ENCODE data around the gene DHRS7C.
A peak's percentile ranks its signal among the peaks of the same experiment; 100 is the strongest.

Gene DHRS7C, protein sequence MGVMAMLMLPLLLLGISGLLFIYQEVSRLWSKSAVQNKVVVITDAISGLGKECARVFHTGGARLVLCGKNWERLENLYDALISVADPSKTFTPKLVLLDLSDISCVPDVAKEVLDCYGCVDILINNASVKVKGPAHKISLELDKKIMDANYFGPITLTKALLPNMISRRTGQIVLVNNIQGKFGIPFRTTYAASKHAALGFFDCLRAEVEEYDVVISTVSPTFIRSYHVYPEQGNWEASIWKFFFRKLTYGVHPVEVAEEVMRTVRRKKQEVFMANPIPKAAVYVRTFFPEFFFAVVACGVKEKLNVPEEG

DNA sequence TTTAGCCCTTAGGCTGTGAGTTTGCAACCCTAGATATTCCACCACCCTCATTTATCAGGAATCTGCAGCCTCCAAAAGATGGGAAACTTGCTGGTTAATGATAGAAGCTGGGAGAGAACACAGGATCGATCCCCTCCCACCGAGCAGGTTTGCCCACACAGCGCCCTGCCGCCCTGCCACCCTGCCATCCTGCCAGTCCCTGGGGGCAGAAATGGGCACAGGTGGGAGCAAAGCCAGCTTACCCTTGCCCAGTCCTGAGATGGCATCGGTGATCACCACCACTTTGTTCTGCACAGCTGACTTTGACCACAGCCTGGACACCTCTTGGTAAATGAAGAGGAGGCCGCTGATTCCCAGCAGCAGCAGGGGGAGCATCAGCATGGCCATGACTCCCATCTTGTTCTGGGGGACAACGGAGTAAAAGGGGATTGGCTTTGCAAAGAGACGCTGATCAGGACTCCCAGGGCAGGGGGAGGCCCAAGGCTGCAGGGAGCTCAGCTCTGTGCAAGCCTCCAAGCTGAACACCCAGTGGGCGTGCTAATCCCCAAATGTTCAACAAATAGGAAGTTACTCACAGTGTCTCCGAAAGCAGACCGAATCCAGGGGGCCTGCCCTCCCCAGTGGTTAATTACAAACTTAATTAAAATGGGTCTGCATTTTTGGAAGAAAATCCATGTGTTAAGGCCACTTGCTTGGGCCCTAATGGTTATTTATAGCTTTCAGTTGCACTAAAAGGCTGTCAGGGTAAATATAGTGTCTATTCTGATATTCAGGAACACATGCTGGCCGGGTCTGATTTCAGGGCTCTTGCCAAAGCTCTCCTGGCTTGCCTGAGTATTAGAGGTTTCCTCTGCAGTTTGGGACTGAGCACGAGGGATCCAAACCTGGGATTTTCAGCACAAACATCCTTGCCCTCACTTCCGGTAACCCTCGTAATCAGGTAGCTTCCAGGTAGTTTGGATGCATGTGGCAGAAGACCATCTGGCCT is at the start of gene DHRS7C:
Gene DHRS7C (minus strand): TSS at position 704 of the 988 bp plus-strand sequence. CDS start 308 bp downstream, at position 396.
- peaks cover 31% of the 10 kb centered on the region for H3K4me1 Mint-ChIP-seq
- H3K36me3 Mint-ChIP-seq (ENCODE audit: low read depth), result no peaks in the 10 kb centered on the region
- no peaks in the 10 kb centered on the region for H3K9me3 Mint-ChIP-seq
- peaks cover 21% of the 10 kb centered on the region for H3K27me3 Mint-ChIP-seq (ENCODE audit: low read depth, poor library complexity)
- no peak for DNase-seq
- H3K27ac Mint-ChIP-seq, result peak within 1 kb of the TSS; percentile 22
- H3K4me3 Mint-ChIP-seq, result no peak within 1 kb of the TSS
- TF ChIP-seq, protein P1, sequence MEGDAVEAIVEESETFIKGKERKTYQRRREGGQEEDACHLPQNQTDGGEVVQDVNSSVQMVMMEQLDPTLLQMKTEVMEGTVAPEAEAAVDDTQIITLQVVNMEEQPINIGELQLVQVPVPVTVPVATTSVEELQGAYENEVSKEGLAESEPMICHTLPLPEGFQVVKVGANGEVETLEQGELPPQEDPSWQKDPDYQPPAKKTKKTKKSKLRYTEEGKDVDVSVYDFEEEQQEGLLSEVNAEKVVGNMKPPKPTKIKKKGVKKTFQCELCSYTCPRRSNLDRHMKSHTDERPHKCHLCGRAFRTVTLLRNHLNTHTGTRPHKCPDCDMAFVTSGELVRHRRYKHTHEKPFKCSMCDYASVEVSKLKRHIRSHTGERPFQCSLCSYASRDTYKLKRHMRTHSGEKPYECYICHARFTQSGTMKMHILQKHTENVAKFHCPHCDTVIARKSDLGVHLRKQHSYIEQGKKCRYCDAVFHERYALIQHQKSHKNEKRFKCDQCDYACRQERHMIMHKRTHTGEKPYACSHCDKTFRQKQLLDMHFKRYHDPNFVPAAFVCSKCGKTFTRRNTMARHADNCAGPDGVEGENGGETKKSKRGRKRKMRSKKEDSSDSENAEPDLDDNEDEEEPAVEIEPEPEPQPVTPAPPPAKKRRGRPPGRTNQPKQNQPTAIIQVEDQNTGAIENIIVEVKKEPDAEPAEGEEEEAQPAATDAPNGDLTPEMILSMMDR (IDR thresholded peaks at IDR 0.05), result no peak

DNA sequence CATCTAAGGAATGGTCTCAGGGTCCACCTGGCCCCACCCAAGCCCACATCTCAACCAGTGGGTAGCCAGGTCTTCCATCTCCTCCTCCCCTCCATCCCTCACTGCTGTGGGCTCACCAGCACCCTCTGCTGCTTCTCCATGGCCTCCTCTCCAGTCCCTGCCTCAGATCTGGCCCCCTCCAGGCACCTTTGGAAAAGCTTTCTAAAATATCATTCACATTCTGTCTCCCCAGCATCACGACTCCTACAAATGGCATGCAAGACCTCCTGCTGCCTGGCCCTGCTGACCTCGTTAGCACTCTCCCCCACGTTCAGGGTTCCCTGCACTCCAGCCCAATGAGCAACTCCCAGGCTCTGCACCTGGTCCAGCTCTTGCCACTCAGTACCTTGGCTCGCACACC is 48.0 kb upstream of the DHRS7C start:
- peaks cover 19% of the 10 kb centered on the region for H3K27me3 Mint-ChIP-seq (ENCODE audit: low read depth, poor library complexity)
- no peaks in the 10 kb centered on the region for H3K36me3 Mint-ChIP-seq (ENCODE audit: low read depth)
- TF ChIP-seq, protein P1 (IDR thresholded peaks at IDR 0.05), result no peak
- H3K9me3 Mint-ChIP-seq, result no peaks in the 10 kb centered on the region
- H3K27ac Mint-ChIP-seq, result no peak overlapping the region
- peaks cover 54% of the 10 kb centered on the region for H3K4me1 Mint-ChIP-seq
- no peak for DNase-seq
- H3K4me3 Mint-ChIP-seq, result no peak overlapping the region

DNA sequence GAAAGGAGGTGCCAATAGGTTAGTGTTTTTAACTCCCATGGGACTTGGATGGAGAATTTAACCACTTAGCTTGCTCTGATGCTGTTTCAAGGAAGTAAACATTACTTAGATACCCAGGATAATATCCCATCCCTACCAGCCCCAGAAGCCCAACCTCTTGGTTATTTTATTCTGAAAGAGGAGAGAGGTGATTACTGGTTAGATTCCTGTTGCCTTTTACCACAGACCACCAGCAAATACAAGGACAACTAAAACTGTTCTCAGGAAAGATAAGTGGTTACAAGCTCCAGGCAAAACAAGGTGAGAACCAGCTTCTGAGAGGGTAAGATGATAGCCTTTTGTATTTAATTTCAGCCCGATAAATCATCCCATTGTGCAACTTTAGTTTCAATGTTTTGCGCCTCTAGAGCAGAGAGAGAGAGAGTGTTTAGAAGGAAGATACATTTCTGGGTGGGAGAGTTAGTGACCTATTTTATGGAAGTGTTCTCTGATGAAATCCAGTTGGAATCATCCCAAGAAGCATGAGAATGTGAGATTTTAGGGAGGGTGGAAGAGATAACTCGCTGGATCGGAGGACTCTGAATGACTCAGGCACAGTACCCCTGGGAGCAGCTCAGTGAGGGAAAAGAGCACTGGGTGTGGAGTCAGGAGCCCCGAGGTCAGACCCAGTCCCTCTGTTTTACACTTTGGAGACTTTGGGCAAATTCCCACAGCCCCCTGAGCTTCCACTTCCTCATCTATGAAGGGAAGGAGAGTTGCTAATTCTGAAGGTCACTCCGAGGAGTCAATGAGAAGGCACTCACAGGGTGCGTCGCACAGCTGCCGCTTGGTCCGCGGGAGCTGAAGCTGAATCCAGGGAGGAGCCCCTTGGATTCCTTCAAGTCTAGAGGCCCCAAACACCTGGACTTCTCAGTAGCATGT is 46.4 kb upstream of the DHRS7C start:
- Mint-ChIP-seq H3K27ac (no peak overlapping the region), H3K4me1 (peaks cover 40% of the 10 kb centered on the region), H3K36me3 (ENCODE audit: low read depth) (no peaks in the 10 kb centered on the region), H3K4me3 (no peak overlapping the region), H3K27me3 (ENCODE audit: low read depth, poor library complexity) (peaks cover 12% of the 10 kb centered on the region), H3K9me3 (peaks cover 7% of the 10 kb centered on the region)
- TF ChIP-seq, protein P1 (IDR thresholded peaks at IDR 0.05), result no peak
- DNase-seq, result no peak

DNA sequence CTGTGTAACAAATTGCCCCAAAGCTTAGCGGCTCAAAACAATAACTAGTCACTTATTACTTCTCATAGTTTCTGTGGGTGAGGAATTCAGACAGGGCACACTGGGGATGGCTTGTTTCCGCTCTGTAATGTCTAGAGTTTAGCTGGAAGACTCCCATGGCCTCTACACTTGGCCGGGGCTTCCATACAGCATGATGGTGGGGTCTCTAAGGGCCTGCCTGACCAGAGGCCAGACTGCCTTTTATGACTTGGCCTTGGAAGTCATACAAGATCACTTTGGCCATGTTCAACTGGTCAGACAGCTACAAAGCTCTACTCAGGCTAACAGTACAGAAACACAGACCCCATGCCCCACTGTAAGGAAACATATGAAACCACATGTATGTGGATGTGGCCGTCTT is 42.5 kb upstream of the DHRS7C start:
- no peaks in the 10 kb centered on the region for H3K36me3 Mint-ChIP-seq (ENCODE audit: low read depth)
- H3K27me3 Mint-ChIP-seq (ENCODE audit: low read depth, poor library complexity), result peaks cover 6% of the 10 kb centered on the region
- TF ChIP-seq, protein P1 (IDR thresholded peaks at IDR 0.05), result no peak
- H3K4me3 Mint-ChIP-seq, result no peak overlapping the region
- peaks cover 14% of the 10 kb centered on the region for H3K4me1 Mint-ChIP-seq
- H3K9me3 Mint-ChIP-seq, result peaks cover 7% of the 10 kb centered on the region
- DNase-seq, result no peak
- no peak overlapping the region for H3K27ac Mint-ChIP-seq

DNA sequence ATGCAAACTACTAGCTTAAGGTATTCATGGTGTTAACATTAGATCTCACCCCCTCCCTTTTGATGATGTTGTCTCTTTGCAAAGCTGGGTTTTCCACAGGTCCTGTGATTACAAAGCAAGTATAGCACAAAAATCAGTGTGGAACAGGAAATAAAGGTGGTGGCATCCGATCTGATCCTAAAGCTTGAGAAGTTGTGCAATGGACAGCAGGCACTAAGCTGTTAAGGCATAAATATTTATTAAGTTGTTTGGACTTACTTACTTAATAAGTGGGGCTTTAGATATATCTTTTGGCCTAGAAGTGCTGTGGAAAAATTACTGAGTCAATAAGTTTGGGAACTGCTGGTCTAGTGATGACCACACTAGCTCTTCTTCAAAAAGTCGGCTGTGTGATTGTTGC is 39.3 kb upstream of the DHRS7C start:
- peaks cover 7% of the 10 kb centered on the region for H3K9me3 Mint-ChIP-seq
- H3K4me1 Mint-ChIP-seq, result no peaks in the 10 kb centered on the region
- no peaks in the 10 kb centered on the region for H3K36me3 Mint-ChIP-seq (ENCODE audit: low read depth)
- DNase-seq, result no peak
- no peak overlapping the region for H3K4me3 Mint-ChIP-seq
- TF ChIP-seq, protein P1 (IDR thresholded peaks at IDR 0.05), result no peak
- peaks cover 1% of the 10 kb centered on the region for H3K27me3 Mint-ChIP-seq (ENCODE audit: low read depth, poor library complexity)
- no peak overlapping the region for H3K27ac Mint-ChIP-seq
